IMR-90 (cell line): ENCODE results near the gene TLR10.

Source experiments
- BHLHE40 ChIP-seq: fragments of 150-350 bp; IDR thresholded peaks from 2 replicates; pipeline ENCODE4 v1.6.1; 2016; ENCODE audit warnings: mild to moderate bottlenecking, low read depth, low read length
- CEBPB ChIP-seq: IDR thresholded peaks from 2 replicates; pipeline ENCODE4 v1.6.1; 2012; ENCODE audit warnings: low read depth, low read length, improper control_type of control experiment
- CHD1 ChIP-seq: IDR thresholded peaks from 2 replicates; pipeline ENCODE4 v1.6.1; 2012; ENCODE audit warnings: low read depth, low read length, improper control_type of control experiment
- CTCF ChIP-seq: conservative IDR thresholded peaks from 2 replicates; pipeline ENCODE4 v1.5.1; 2012; ENCODE audit warnings: mild to moderate bottlenecking, low read depth, low read length, improper control_type of control experiment
- ELK1 ChIP-seq: fragments of 150-350 bp; IDR thresholded peaks from 2 replicates; pipeline ENCODE4 v1.6.1; 2016; ENCODE audit warnings: low read depth, mild to moderate bottlenecking, low read length, moderate library complexity, borderline replicate concordance
- MAFK ChIP-seq: IDR thresholded peaks from 2 replicates; pipeline ENCODE4 v1.6.1; 2012; ENCODE audit warnings: low read depth, low read length, improper control_type of control experiment
- MAZ ChIP-seq: IDR thresholded peaks from 2 replicates; pipeline ENCODE4 v1.6.1; 2012; ENCODE audit warnings: low read depth, mild to moderate bottlenecking, low read length, improper control_type of control experiment, moderate library complexity, borderline replicate concordance
- NFE2L2 ChIP-seq: fragments of 150-350 bp; IDR thresholded peaks from 2 replicates; pipeline ENCODE4 v1.6.1; 2016; ENCODE audit warnings: low read depth, mild to moderate bottlenecking, low read length
- POLR2A ChIP-seq: IDR thresholded peaks from 2 replicates; pipeline ENCODE4 v1.6.1; 2012; ENCODE audit warnings: mild to moderate bottlenecking, low read depth, low read length
- USF2 ChIP-seq: fragments of 150-350 bp; IDR thresholded peaks from 2 replicates; pipeline ENCODE4 v1.6.1; 2017; ENCODE audit warnings: mild to moderate bottlenecking, antibody characterized with exemption, low read length, low read depth

- TF ChIP-seq USF2 (no peak), CEBPB (no peak), POLR2A (no peak), CTCF (no peak), ELK1 (no peak), NFE2L2 (no peak), BHLHE40 (no peak), CHD1 (no peak), MAZ (no peak), MAFK (no peak)
These were observed 932 bp downstream of the TLR10 start for GRCh38 chr4:38781854-38782261.
